WTC11 (cell line): ENCODE measurements around the gene MS4A15. TPM values are rescaled to one million over a fixed set of nuclear protein-coding genes. Genes with fewer than 3 reads are reported as not detected.

ENCODE experiments used
- ATAC-seq: fragments of 200-7000 bp; cut with Tn5 transposase; 2 replicates; pipeline ENCODE4 v1.10.0; 2021; ENCODE audit warnings: mild to moderate bottlenecking, moderate library complexity
- CTCF ChIA-PET: fragments of 300-600 bp; sonication (Branson Sonifier 250); formaldehyde crosslinking; loops from one replicate; lab custom pipeline; 2021; ENCODE audit warnings: antibody characterized with exemption; lab: Charles Lee
- POLR2A ChIA-PET: fragments of 350-600 bp; sonication (Branson Sonifier 250); formaldehyde crosslinking; loops from one replicate; lab custom pipeline; 2021; ENCODE audit warnings: antibody characterized with exemption; lab: Charles Lee
- DNase-seq: peaks from one replicate; pipeline ENCODE4 v3.0.0; 2021; ENCODE audit warnings: low spot score
- H3K27ac Mint-ChIP-seq: 2 replicates; pipeline ENCODE4 v1.8.0; 2021; ENCODE audit warnings: mixed read lengths
- H3K27me3 Mint-ChIP-seq: 2 replicates; pipeline ENCODE4 v1.8.0; 2021; ENCODE audit warnings: low read depth, mild to moderate bottlenecking, moderate library complexity, mixed read lengths
- H3K36me3 Mint-ChIP-seq: 2 replicates; pipeline ENCODE4 v1.8.0; 2021; ENCODE audit warnings: mixed read lengths
- H3K4me1 Mint-ChIP-seq: 2 replicates; pipeline ENCODE4 v1.8.0; 2022; ENCODE audit warnings: mixed read lengths
- H3K4me3 Mint-ChIP-seq: 2 replicates; pipeline ENCODE4 v1.8.0; 2021; ENCODE audit warnings: mild to moderate bottlenecking, moderate library complexity, mixed read lengths
- H3K9me3 Mint-ChIP-seq: 2 replicates; pipeline ENCODE4 v1.8.0; 2021; ENCODE audit warnings: mixed read lengths
- CREM ChIP-seq: sonication (generic); formaldehyde crosslinking; IDR thresholded peaks from 2 replicates; pipeline ENCODE4 v1.8.1; 2022; ENCODE audit warnings: mild to moderate bottlenecking, missing genetic modification reagents, moderate library complexity
- ELF4 ChIP-seq: sonication (generic); formaldehyde crosslinking; IDR thresholded peaks from 2 replicates; pipeline ENCODE4 v1.8.1; 2022; ENCODE audit warnings: low read depth, mild to moderate bottlenecking, moderate library complexity, missing genetic modification reagents
- ETV6 ChIP-seq: sonication (generic); formaldehyde crosslinking; IDR thresholded peaks from 2 replicates; pipeline ENCODE4 v1.8.1; 2022; ENCODE audit warnings: mild to moderate bottlenecking, missing genetic modification reagents
- FOXK1 ChIP-seq: sonication (generic); formaldehyde crosslinking; IDR thresholded peaks from 2 replicates; pipeline ENCODE4 v1.8.0; 2022; ENCODE audit warnings: mild to moderate bottlenecking, moderate library complexity, missing genetic modification reagents
- GABPB1 ChIP-seq: sonication (generic); formaldehyde crosslinking; IDR thresholded peaks from 2 replicates; pipeline ENCODE4 v1.8.1; 2023; ENCODE audit warnings: mild to moderate bottlenecking, missing genetic modification reagents
- GTF2I ChIP-seq: fragments of 250-450 bp; sonication (Bioruptor Pico); conservative IDR thresholded peaks from 2 replicates; pipeline ENCODE4 v1.4.0; 2021; ENCODE audit warnings: mild to moderate bottlenecking
- NR3C1 ChIP-seq: sonication (generic); formaldehyde crosslinking; conservative IDR thresholded peaks from 2 replicates; pipeline ENCODE4 v1.8.1; 2023; ENCODE audit warnings: low read depth, mild to moderate bottlenecking, missing genetic modification reagents
- OVOL2 ChIP-seq: fragments of 250-450 bp; sonication (Bioruptor Pico); IDR thresholded peaks from 2 replicates; pipeline ENCODE4 v1.9.0; 2021; ENCODE audit warnings: mild to moderate bottlenecking, borderline replicate concordance
- TEAD4 ChIP-seq: sonication (generic); formaldehyde crosslinking; IDR thresholded peaks from 2 replicates; pipeline ENCODE4 v1.8.0; 2022; ENCODE audit warnings: mild to moderate bottlenecking, missing genetic modification reagents
- TP53 ChIP-seq: sonication (generic); formaldehyde crosslinking; IDR thresholded peaks from 2 replicates; pipeline ENCODE4 v1.8.1; 2023; ENCODE audit warnings: mild to moderate bottlenecking, missing genetic modification reagents
- ZNF317 ChIP-seq: sonication (generic); formaldehyde crosslinking; IDR thresholded peaks from 2 replicates; pipeline ENCODE4 v1.8.1; 2023; ENCODE audit warnings: low read depth, mild to moderate bottlenecking, moderate library complexity, missing genetic modification reagents, borderline replicate concordance
- ZNF396 ChIP-seq: fragments of 250-450 bp; sonication (Bioruptor Pico); IDR thresholded peaks from 2 replicates; pipeline ENCODE4 v1.8.0; 2021; ENCODE audit warnings: mild to moderate bottlenecking, moderate library complexity, borderline replicate concordance
- ZNF423 ChIP-seq: fragments of 250-450 bp; sonication (Bioruptor Pico); IDR thresholded peaks from 2 replicates; pipeline ENCODE4 v2.1.2; 2022; ENCODE audit warnings: mild to moderate bottlenecking, moderate library complexity
- ZNF532 ChIP-seq: fragments of 250-450 bp; sonication (Bioruptor Pico); IDR thresholded peaks from 2 replicates; pipeline ENCODE4 v1.9.0; 2021; ENCODE audit warnings: mild to moderate bottlenecking, borderline replicate concordance
- total RNA-seq: library from RNA; stranded (reverse); gene quantifications from 3 replicates; pipeline ENCODE4 v1.2.3, GENCODE V29; 2021
- TF ChIP-seq, protein P1 (sequence below): sonication (generic); formaldehyde crosslinking; IDR thresholded peaks from 2 replicates; pipeline ENCODE4 v1.8.1; 2023; ENCODE audit warnings: mild to moderate bottlenecking, missing genetic modification reagents
- TF ChIP-seq, protein P2 (sequence below): sonication (generic); formaldehyde crosslinking; IDR thresholded peaks from 2 replicates; pipeline ENCODE4 v1.8.0; 2022; ENCODE audit warnings: mild to moderate bottlenecking, missing genetic modification reagents
- TF ChIP-seq, protein P3 (sequence below): sonication (generic); formaldehyde crosslinking; IDR thresholded peaks from 2 replicates; pipeline ENCODE4 v1.8.1; 2022; ENCODE audit warnings: low read depth, mild to moderate bottlenecking, moderate library complexity, missing genetic modification reagents, borderline replicate concordance

MS4A15 gene
- total RNA-seq, 1 experiment from 2014 or later: 0.09 TPM

GRCh38 chr11:60744114-60744513, 12.6 kb upstream of the MS4A15 start:
- peaks cover 7% of the 10 kb centered on the region; the same call in 1 of the 2 replicates for H3K27me3 Mint-ChIP-seq

GRCh38 chr11:60747359-60747873, 9.3 kb upstream of the MS4A15 start:
- H3K9me3 Mint-ChIP-seq: peaks cover 21% of the 10 kb centered on the region
- POLR2A ChIA-PET: no interaction called here
- ATAC-seq (no peak), DNase-seq (no peak)
- H3K36me3 Mint-ChIP-seq: no peaks in the 10 kb centered on the region
- TF ChIP-seq, protein P1, sequence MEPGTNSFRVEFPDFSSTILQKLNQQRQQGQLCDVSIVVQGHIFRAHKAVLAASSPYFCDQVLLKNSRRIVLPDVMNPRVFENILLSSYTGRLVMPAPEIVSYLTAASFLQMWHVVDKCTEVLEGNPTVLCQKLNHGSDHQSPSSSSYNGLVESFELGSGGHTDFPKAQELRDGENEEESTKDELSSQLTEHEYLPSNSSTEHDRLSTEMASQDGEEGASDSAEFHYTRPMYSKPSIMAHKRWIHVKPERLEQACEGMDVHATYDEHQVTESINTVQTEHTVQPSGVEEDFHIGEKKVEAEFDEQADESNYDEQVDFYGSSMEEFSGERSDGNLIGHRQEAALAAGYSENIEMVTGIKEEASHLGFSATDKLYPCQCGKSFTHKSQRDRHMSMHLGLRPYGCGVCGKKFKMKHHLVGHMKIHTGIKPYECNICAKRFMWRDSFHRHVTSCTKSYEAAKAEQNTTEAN: peak; percentile 74; the same call in 1 of the 2 replicates
- no peak for TF ChIP-seq ZNF396 (CRISPR knock-in tag)
- CTCF ChIA-PET: interaction anchor here (3.3 kb wide), 1 partner anchor 16 kb away, joined by 20 read pairs; no protein-coding TSS in a partner anchor
- H3K4me1 Mint-ChIP-seq: peaks cover 8% of the 10 kb centered on the region
- peaks cover 7% of the 10 kb centered on the region; the same call in 1 of the 2 replicates for H3K27me3 Mint-ChIP-seq
- H3K4me3 Mint-ChIP-seq: no peak overlapping the region
- H3K27ac Mint-ChIP-seq: peak overlapping the region; percentile 41

More at GRCh38 chr11:60744114-60744513, 12.6 kb upstream of the MS4A15 start:
- POLR2A ChIA-PET: no interaction called here
- CTCF ChIA-PET: interaction anchor here (1.5 to 5.2 kb wide), 3 partner anchors 13 to 34 kb away, joined by 5 to 41 read pairs (median 15); partner anchors contain the start of gene MS4A15
- no peak for ATAC-seq
- TF ChIP-seq GTF2I (CRISPR knock-in tag): no peak
- no peak for TF ChIP-seq OVOL2 (CRISPR knock-in tag)
- no peak for TF ChIP-seq ZNF423 (CRISPR knock-in tag)
- TF ChIP-seq FOXK1 (CRISPR knock-in tag): no peak
- DNase-seq: no peak
- Mint-ChIP-seq H3K4me3 (no peak overlapping the region), H3K27ac (no peak overlapping the region), H3K9me3 (peaks cover 32% of the 10 kb centered on the region), H3K36me3 (no peaks in the 10 kb centered on the region), H3K4me1 (peaks cover 8% of the 10 kb centered on the region)

DNA sequence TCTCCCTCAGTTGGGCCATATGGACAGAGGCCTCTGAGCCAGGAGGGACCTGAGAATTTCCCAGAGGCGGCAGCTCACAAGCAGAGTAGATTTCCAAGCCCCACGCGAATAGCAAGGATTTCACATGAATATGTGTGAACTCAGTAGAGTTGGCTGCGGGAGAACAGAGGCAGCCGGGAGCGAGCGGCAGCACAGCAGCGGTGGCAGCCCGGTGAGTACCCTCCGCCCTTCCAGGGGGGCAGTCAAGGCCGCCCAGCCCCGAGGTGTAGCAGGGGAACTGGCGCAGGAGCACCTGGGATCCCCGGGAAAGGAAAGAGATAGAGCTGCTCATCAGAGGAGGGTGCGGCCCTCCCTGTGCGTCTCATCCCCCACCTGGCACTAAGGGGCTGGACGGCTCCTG, 8.4 kb upstream of the MS4A15 start:
- H3K4me1 Mint-ChIP-seq: peaks cover 8% of the 10 kb centered on the region
- CTCF ChIA-PET: interaction anchor here (3.3 kb wide), 1 partner anchor 15 kb away, joined by 20 read pairs; no protein-coding TSS in a partner anchor
- peaks cover 7% of the 10 kb centered on the region; the same call in 1 of the 2 replicates for H3K27me3 Mint-ChIP-seq
- TF ChIP-seq CREM (CRISPR knock-in tag) (no peak), FOXK1 (CRISPR knock-in tag) (no peak), GABPB1 (CRISPR knock-in tag) (no peak), TEAD4 (no peak), ZNF396 (CRISPR knock-in tag) (no peak), ZNF317 (CRISPR knock-in tag) (no peak), ETV6 (no peak), ELF4 (CRISPR knock-in tag) (no peak), NR3C1 (CRISPR knock-in tag) (no peak), ZNF532 (CRISPR knock-in tag) (no peak), TP53 (CRISPR knock-in tag) (no peak)
- TF ChIP-seq, protein P1: no peak
- TF ChIP-seq, protein P2, sequence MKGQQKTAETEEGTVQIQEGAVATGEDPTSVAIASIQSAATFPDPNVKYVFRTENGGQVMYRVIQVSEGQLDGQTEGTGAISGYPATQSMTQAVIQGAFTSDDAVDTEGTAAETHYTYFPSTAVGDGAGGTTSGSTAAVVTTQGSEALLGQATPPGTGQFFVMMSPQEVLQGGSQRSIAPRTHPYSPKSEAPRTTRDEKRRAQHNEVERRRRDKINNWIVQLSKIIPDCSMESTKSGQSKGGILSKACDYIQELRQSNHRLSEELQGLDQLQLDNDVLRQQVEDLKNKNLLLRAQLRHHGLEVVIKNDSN (CRISPR knock-in tag): no peak
- TF ChIP-seq, protein P3, sequence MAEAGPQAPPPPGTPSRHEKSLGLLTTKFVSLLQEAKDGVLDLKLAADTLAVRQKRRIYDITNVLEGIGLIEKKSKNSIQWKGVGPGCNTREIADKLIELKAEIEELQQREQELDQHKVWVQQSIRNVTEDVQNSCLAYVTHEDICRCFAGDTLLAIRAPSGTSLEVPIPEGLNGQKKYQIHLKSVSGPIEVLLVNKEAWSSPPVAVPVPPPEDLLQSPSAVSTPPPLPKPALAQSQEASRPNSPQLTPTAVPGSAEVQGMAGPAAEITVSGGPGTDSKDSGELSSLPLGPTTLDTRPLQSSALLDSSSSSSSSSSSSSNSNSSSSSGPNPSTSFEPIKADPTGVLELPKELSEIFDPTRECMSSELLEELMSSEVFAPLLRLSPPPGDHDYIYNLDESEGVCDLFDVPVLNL (CRISPR knock-in tag): no peak
- no peak for DNase-seq
- ATAC-seq: no peak
- peaks cover 15% of the 10 kb centered on the region for H3K9me3 Mint-ChIP-seq
- POLR2A ChIA-PET: no interaction called here
- H3K36me3 Mint-ChIP-seq: no peaks in the 10 kb centered on the region
- no peak overlapping the region for H3K27ac Mint-ChIP-seq
- H3K4me3 Mint-ChIP-seq: no peak overlapping the region
